Stomach (tissue), 9 donors: Measurements from ENCODE around the gene GTF3C6. TPM values are rescaled to one million over a fixed set of nuclear protein-coding genes. Genes with fewer than 3 reads are reported as not detected.

Experiments
- DNase-seq, 2 donors: peaks; one replicate each; pipeline versions ENCODE4 v3.0.0 to v3.0.0-alpha.2; 2013 to 2019
- H3K27ac ChIP-seq, 5 donors: fragments of 200-600 bp in 4 of 5; sonication (generic) in 4 of 5; one replicate each; pipeline ENCODE4 v1.5.1; 2013 to 2019; ENCODE audit warnings: mild to moderate bottlenecking in 1 of 5, moderate library complexity in 1 of 5
- H3K27me3 ChIP-seq, 3 donors: fragments of 200-600 bp; sonication (generic); one replicate each; pipeline ENCODE4 v1.5.1; 2017 to 2019; ENCODE audit warnings: mixed run types in 1 of 3
- H3K36me3 ChIP-seq, 4 donors: fragments of 200-600 bp; sonication (generic); 1 replicate in 3 of 4; 2 replicates in 1 of 4; pipeline ENCODE4 v1.5.1; 2016 to 2019
- H3K4me1 ChIP-seq, 4 donors: fragments of 200-600 bp; sonication (generic); one replicate each; pipeline ENCODE4 v1.5.1; 2016 to 2019
- H3K4me3 ChIP-seq, 4 donors: fragments of 200-600 bp; sonication (generic) in 3 of 4; one replicate each; pipeline ENCODE4 v1.5.1; 2016 to 2019; ENCODE audit warnings: mild to moderate bottlenecking in 1 of 4
- H3K9me3 ChIP-seq, 4 donors: fragments of 200-600 bp; sonication (generic); one replicate each; pipeline ENCODE4 v1.5.1; 2016 to 2019
- CTCF ChIP-seq, 7 experiments: fragments of 450-650 bp in 4 of 7; fragments of 200-600 bp in 3 of 7; sonication (generic) in 3 of 7; IDR thresholded peaks; one replicate each; pipeline ENCODE4 v1.5.1; 2016 to 2019; ENCODE audit warnings: antibody characterized with exemption in 7 of 7, control low read depth in 2 of 7, mild to moderate bottlenecking in 1 of 7
- EP300 ChIP-seq: sonication (generic); formaldehyde crosslinking; IDR thresholded peaks from one replicate; pipeline ENCODE4 v1.6.1; 2017; ENCODE audit warnings: antibody characterized with exemption
- POLR2A ChIP-seq, 4 donors: fragments of 450-650 bp; IDR thresholded peaks; one replicate each; pipeline ENCODE4 v1.6.1; 2016; ENCODE audit warnings: antibody characterized with exemption in 4 of 4, control low read depth in 2 of 4, mild to moderate bottlenecking in 1 of 4, moderate library complexity in 1 of 4
- POLR2AphosphoS5 ChIP-seq, 3 donors: sonication (generic); formaldehyde crosslinking; IDR thresholded peaks; one replicate each; pipeline ENCODE4 v1.6.1; 2016; ENCODE audit warnings: antibody characterized with exemption in 3 of 3
- WGBS, 5 donors: extraction: QIAGEN DNeasy Blood & Tissue Kit in 3 of 5; methylation state at CpG; one replicate each; pipeline versions ENCODE4 v1.1.5 to v1.1.7; 2013 to 2018; 5-methylcytosine and 5-hydroxymethylcytosine counted together
- intact Hi-C: fragments of 100-400 bp; cut with DNase I; formaldehyde crosslinking; loops from one replicate; pipeline ENCODE4 v1.15.1; 2023; ENCODE audit warnings: low total_unique reads
- polyA plus RNA-seq, 3 donors: library from polyadenylated mRNA; stranded (reverse); fragments of 200-250 nt; gene quantifications; one replicate each; pipeline ENCODE4 v1.2.3, GENCODE V29; 2013
- total RNA-seq, 5 donors: library from RNA; depleted of rRNA; stranded (reverse); fragments of >200 nt; gene quantifications; one replicate each; pipeline versions ENCODE4 v1.1.0 to v1.2.3, GENCODE V29; 2014 to 2016
- donor health status: healthy with polysubstance abuse.
- donor health status: Bipolar disorder and iron deficiency.
- donor health status: healthy.

Gene GTF3C6
- total and polyA plus RNA-seq, 8 donors = 5.5 to 88.8 (median 53.3) TPM

- Histone ChIP-seq H3K27ac (no peak overlapping the region), H3K4me1 (peaks cover 0 to 4% (median 2%) of the 10 kb centered on the region in 4 donors), H3K4me3 (no peak overlapping the region), H3K27me3 (no peaks in the 10 kb centered on the region), H3K9me3 (no peaks in the 10 kb centered on the region), H3K36me3 (no peaks in the 10 kb centered on the region)
- intact Hi-C loops = loop anchor here (5.0 to 10.0 kb wide), 2 partner anchors 250 to 422 kb away; no protein-coding TSS in a partner anchor
- peak in 1 of 2 donors; percentile 18 for DNase-seq
- WGBS, 5 donors = 82 to 92% (median 87%) methylated on average over 1 of the region's 1 CpG
- TF ChIP-seq POLR2AphosphoS5 (IDR thresholded peaks at IDR 0.05) (no peak), CTCF (IDR thresholded peaks at IDR 0.05) (no peak), POLR2A (IDR thresholded peaks at IDR 0.05) (no peak), EP300 (no peak)
Observed at GRCh38 chr6:110944681-110945151, 13.8 kb upstream of the GTF3C6 start.

GRCh38 chr6:110946498-110946897 is 12.0 kb upstream of the GTF3C6 start:
- H3K36me3 ChIP-seq = no peaks in the 10 kb centered on the region
- 88 to 94% (median 92%) methylated on average over 2 of the region's 2 CpGs for WGBS, 5 donors

GRCh38 chr6:110949679-110950285 is 8.7 kb upstream of the GTF3C6 start:
- no peaks in the 10 kb centered on the region for H3K36me3 ChIP-seq
- H3K4me1 ChIP-seq = peaks cover 0 to 16% (median 4%) of the 10 kb centered on the region in 4 donors
- no peaks in the 10 kb centered on the region for H3K27me3 ChIP-seq
- H3K27ac ChIP-seq = no peak overlapping the region
- TF ChIP-seq POLR2A (IDR thresholded peaks at IDR 0.05) (no peak), CTCF (IDR thresholded peaks at IDR 0.05) (peak in 5 of 7 experiments; percentile 42 to 72 (median 62))
- no peaks in the 10 kb centered on the region for H3K9me3 ChIP-seq
- intact Hi-C loops = loop anchor here (5.0 to 10.0 kb wide), 3 partner anchors 135 to 427 kb away; partner anchors contain the start of gene CDK19
- WGBS, 5 donors = 33 to 37% (median 35%) methylated on average over 8 of the region's 8 CpGs
- DNase-seq = peak in 1 of 2 donors; percentile 54
- no peak overlapping the region for H3K4me3 ChIP-seq

More at GRCh38 chr6:110946498-110946897, 12.0 kb upstream of the GTF3C6 start:
- Histone ChIP-seq H3K4me1 (peaks cover 0 to 7% (median 3%) of the 10 kb centered on the region in 4 donors), H3K27ac (no peak overlapping the region), H3K4me3 (no peak overlapping the region), H3K9me3 (no peaks in the 10 kb centered on the region), H3K27me3 (no peaks in the 10 kb centered on the region)
- TF ChIP-seq POLR2AphosphoS5 (IDR thresholded peaks at IDR 0.05) (no peak), EP300 (no peak), POLR2A (IDR thresholded peaks at IDR 0.05) (no peak), CTCF (IDR thresholded peaks at IDR 0.05) (no peak)
- DNase-seq = no peak
- intact Hi-C loops = loop anchor here (5.0 to 10.0 kb wide), 2 partner anchors 252 to 424 kb away; no protein-coding TSS in a partner anchor

GRCh38 chr6:110950440-110950839 is 8.1 kb upstream of the GTF3C6 start:
- Histone ChIP-seq H3K27me3 (no peaks in the 10 kb centered on the region), H3K27ac (no peak overlapping the region), H3K4me1 (peaks cover 0 to 16% (median 4%) of the 10 kb centered on the region in 4 donors), H3K4me3 (no peak overlapping the region), H3K36me3 (no peaks in the 10 kb centered on the region), H3K9me3 (no peaks in the 10 kb centered on the region)
- TF ChIP-seq POLR2AphosphoS5 (IDR thresholded peaks at IDR 0.05) = no peak
- no peak for TF ChIP-seq EP300
- TF ChIP-seq POLR2A (IDR thresholded peaks at IDR 0.05) = no peak
- TF ChIP-seq CTCF (IDR thresholded peaks at IDR 0.05) = no peak
- no peak for DNase-seq
- intact Hi-C loops = loop anchor here (10.0 kb wide), 1 partner anchor 136 kb away; the partner anchor contains the start of gene CDK19
